MM.1S (cell line): Measurements from ENCODE around the gene TACSTD2.

Source experiments
- DNase-seq: peaks from one replicate; pipeline ENCODE4 v3.0.0-alpha.2; 2015
- H2AFZ ChIP-seq: fragments of 300-600 bp; sonication (generic); 2 replicates; pipeline ENCODE4 v1.6.0; 2016; ENCODE audit warnings: antibody characterized with exemption, low read length
- H3F3A ChIP-seq: fragments of 300-600 bp; sonication (generic); 2 replicates; pipeline ENCODE4 v1.6.1; 2016; ENCODE audit warnings: mild to moderate bottlenecking, antibody characterized with exemption, low read length, moderate library complexity, mixed read lengths; ENCODE audit not compliant: insufficient read depth
- H3K27ac ChIP-seq: fragments of 300-600 bp; sonication (generic); 2 replicates; pipeline ENCODE4 v1.5.1; 2016; ENCODE audit warnings: mild to moderate bottlenecking, low read length
- H3K27me3 ChIP-seq: fragments of 300-600 bp; sonication (generic); replicated peaks from 2 replicates; pipeline ENCODE4 v1.6.0; 2016; ENCODE audit warnings: low read length; ENCODE audit not compliant: insufficient read depth
- H3K36me3 ChIP-seq: fragments of 300-600 bp; sonication (generic); replicated peaks from 2 replicates; pipeline ENCODE4 v1.6.1; 2016; ENCODE audit warnings: mild to moderate bottlenecking, low read length, mixed read lengths; ENCODE audit not compliant: insufficient read depth
- H3K4me1 ChIP-seq: fragments of 300-600 bp; sonication (generic); 2 replicates; pipeline ENCODE4 v1.6.1; 2016; ENCODE audit warnings: low read length, mixed read lengths
- H3K4me2 ChIP-seq: fragments of 300-600 bp; sonication (generic); 2 replicates; pipeline ENCODE4 v1.6.0; 2016; ENCODE audit warnings: low read depth, low read length
- H3K4me3 ChIP-seq: fragments of 300-600 bp; sonication (generic); 2 replicates; pipeline ENCODE4 v1.5.1; 2016; ENCODE audit warnings: low read length, mixed read lengths
- H3K79me2 ChIP-seq: fragments of 300-600 bp; sonication (generic); 2 replicates; pipeline ENCODE4 v1.6.1; 2016; ENCODE audit warnings: mixed run types, low read length, mixed read lengths
- H3K9ac ChIP-seq: fragments of 300-600 bp; sonication (generic); 2 replicates; pipeline ENCODE4 v1.6.1; 2016; ENCODE audit warnings: low read length, mixed read lengths
- H3K9me2 ChIP-seq: fragments of 300-600 bp; sonication (generic); replicated peaks from 2 replicates; pipeline ENCODE4 v1.6.1; 2016; ENCODE audit warnings: mild to moderate bottlenecking, low read length, mixed read lengths; ENCODE audit not compliant: insufficient read depth
- H3K9me3 ChIP-seq: fragments of 300-600 bp; sonication (generic); replicated peaks from 2 replicates; pipeline ENCODE4 v1.6.1; 2016; ENCODE audit warnings: mild to moderate bottlenecking, low read length, mixed read lengths; ENCODE audit not compliant: insufficient read depth
- H4K20me1 ChIP-seq: fragments of 300-600 bp; sonication (generic); 2 replicates; pipeline ENCODE4 v1.6.1; 2016; ENCODE audit warnings: mild to moderate bottlenecking, low read length, moderate library complexity, mixed read lengths; ENCODE audit not compliant: insufficient read depth
- CTCF ChIP-seq: fragments of 300-600 bp; sonication (generic); IDR thresholded peaks from 2 replicates; pipeline ENCODE4 v1.5.1; 2016; ENCODE audit warnings: antibody characterized with exemption, low read length, mixed read lengths
- EZH2 ChIP-seq: fragments of 300-600 bp; sonication (generic); optimal IDR thresholded peaks from 2 replicates; pipeline ENCODE3; 2017; ENCODE audit warnings: low read depth, mild to moderate bottlenecking, antibody characterized with exemption, low read length, mixed read lengths
- EZH2phosphoT487 ChIP-seq: fragments of 300-600 bp; sonication (generic); IDR thresholded peaks from 2 replicates; pipeline ENCODE4 v1.6.1; 2018; ENCODE audit warnings: antibody characterized with exemption, low read length

TACSTD2 gene

GRCh38 chr1:58597996-58598395 is 20.9 kb upstream of the TACSTD2 start:
- Histone ChIP-seq H3K4me3 (no peak overlapping the region), H3K27ac (no peak overlapping the region), H4K20me1 (no peaks in the 10 kb centered on the region), H3K9ac (no peak overlapping the region), H3K36me3 (no peaks in the 10 kb centered on the region), H3K9me3 (no peaks in the 10 kb centered on the region), H2AFZ (no peak overlapping the region), H3K79me2 (no peaks in the 10 kb centered on the region), H3K27me3 (no peaks in the 10 kb centered on the region), H3K4me2 (no peak overlapping the region), H3K4me1 (no peaks in the 10 kb centered on the region), H3K9me2 (no peaks in the 10 kb centered on the region), H3F3A (no peaks in the 10 kb centered on the region)
- DNase-seq, result no peak
- no peak for TF ChIP-seq EZH2phosphoT487
- no peak for TF ChIP-seq CTCF
- no peak for TF ChIP-seq EZH2

- DNase-seq, result no peak
- Histone ChIP-seq H2AFZ (no peak overlapping the region), H3K9ac (no peak overlapping the region), H3K9me2 (no peaks in the 10 kb centered on the region), H3K9me3 (no peaks in the 10 kb centered on the region), H4K20me1 (no peaks in the 10 kb centered on the region), H3K36me3 (no peaks in the 10 kb centered on the region), H3K79me2 (no peaks in the 10 kb centered on the region), H3K27ac (no peak overlapping the region), H3K4me3 (no peak overlapping the region), H3K4me1 (no peaks in the 10 kb centered on the region), H3F3A (no peaks in the 10 kb centered on the region), H3K4me2 (no peak overlapping the region), H3K27me3 (no peaks in the 10 kb centered on the region)
- no peak for TF ChIP-seq EZH2phosphoT487
- no peak for TF ChIP-seq CTCF
- no peak for TF ChIP-seq EZH2
Measured at GRCh38 chr1:58597076-58597475, 20.0 kb upstream of the TACSTD2 start.

- no peaks in the 10 kb centered on the region for H3K9me3 ChIP-seq
- no peak overlapping the region for H3K4me2 ChIP-seq
- H3K9me2 ChIP-seq, result no peaks in the 10 kb centered on the region
- no peaks in the 10 kb centered on the region for H3K4me1 ChIP-seq
- no peak for TF ChIP-seq CTCF
- no peak for TF ChIP-seq EZH2
- no peak for TF ChIP-seq EZH2phosphoT487
- no peaks in the 10 kb centered on the region for H3K79me2 ChIP-seq
- H3F3A ChIP-seq, result no peaks in the 10 kb centered on the region
- no peak overlapping the region for H3K27ac ChIP-seq
- H3K9ac ChIP-seq, result no peak overlapping the region
- no peak overlapping the region for H2AFZ ChIP-seq
- no peaks in the 10 kb centered on the region for H3K27me3 ChIP-seq
- DNase-seq, result no peak
- no peaks in the 10 kb centered on the region for H3K36me3 ChIP-seq
- H4K20me1 ChIP-seq, result no peaks in the 10 kb centered on the region
- H3K4me3 ChIP-seq, result no peak overlapping the region
Measured at GRCh38 chr1:58596631-58597052, 19.6 kb upstream of the TACSTD2 start.
